HL-60 (cell line): ENCODE results near the gene LRRN2.
"Not testable (repeated sequence)": the region's sequence is repeated elsewhere in the genome, so short reads cannot be mapped to it uniquely, and the experiment has no call there.

Experiments
- DNase-seq, 2 experiments: peaks; one replicate each; pipeline ENCODE4 v3.0.0-alpha.2; 2010 to 2020; ENCODE audit warnings: low read depth in 1 of 2, low spot score in 1 of 2
- H3K27ac ChIP-seq: fragments of 250-450 bp; sonication (Bioruptor Pico); replicated peaks from 2 replicates; pipeline ENCODE4 v1.5.1; 2020; ENCODE audit warnings: mild to moderate bottlenecking, moderate library complexity
- H3K27me3 ChIP-seq: fragments of 250-450 bp; sonication (Bioruptor Pico); 2 replicates; pipeline ENCODE4 v1.5.1; 2021; ENCODE audit warnings: mild to moderate bottlenecking, moderate library complexity; ENCODE audit not compliant: insufficient read depth, poor library complexity, severe bottlenecking
- H3K4me3 ChIP-seq: replicated peaks from 2 replicates; pipeline ENCODE4 v1.5.1; 2011; ENCODE audit warnings: mild to moderate bottlenecking, control low read depth, low read length; ENCODE audit not compliant: insufficient read depth
- GABPA ChIP-seq: IDR thresholded peaks from 2 replicates; pipeline ENCODE4 v1.6.1; 2012; ENCODE audit warnings: low read depth
- POLR2AphosphoS5 ChIP-seq: IDR thresholded peaks from 2 replicates; pipeline ENCODE4 v1.6.1; 2012; ENCODE audit warnings: low read depth
- REST ChIP-seq: IDR thresholded peaks from 2 replicates; pipeline ENCODE4 v1.6.1; 2012; ENCODE audit warnings: low read depth; ENCODE audit not compliant: insufficient replicate concordance
- SPI1 ChIP-seq: IDR thresholded peaks from 2 replicates; pipeline ENCODE4 v1.6.1; 2012; ENCODE audit warnings: low read depth, mild to moderate bottlenecking, borderline replicate concordance
- TF ChIP-seq, protein P1 (sequence below): IDR thresholded peaks from one replicate; pipeline ENCODE4 v1.5.1; 2011; ENCODE audit warnings: low read length, control low read depth, inconsistent platforms; ENCODE audit not compliant: insufficient read depth

LRRN2 gene

DNA sequence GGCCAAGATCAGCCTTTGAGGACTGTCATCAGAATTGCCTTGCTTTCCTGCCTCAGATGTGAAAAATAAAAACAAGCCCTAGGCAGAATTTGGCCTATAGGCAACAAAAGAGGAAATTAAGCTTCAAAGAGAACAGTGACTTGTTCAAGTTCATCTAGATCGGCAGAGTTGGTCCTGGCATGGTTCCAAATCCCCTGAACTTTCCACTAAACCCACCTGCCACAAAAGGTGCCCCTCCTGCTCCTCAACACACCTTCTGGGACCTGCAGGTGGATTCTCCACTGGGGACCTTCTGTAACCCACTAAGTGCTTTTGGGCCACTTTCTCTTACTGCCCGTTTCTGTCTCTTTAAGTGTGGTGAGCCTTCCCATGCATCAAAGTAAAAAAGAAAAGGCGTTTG is 42.5 kb upstream of the LRRN2 start:
- TF ChIP-seq, protein P1, sequence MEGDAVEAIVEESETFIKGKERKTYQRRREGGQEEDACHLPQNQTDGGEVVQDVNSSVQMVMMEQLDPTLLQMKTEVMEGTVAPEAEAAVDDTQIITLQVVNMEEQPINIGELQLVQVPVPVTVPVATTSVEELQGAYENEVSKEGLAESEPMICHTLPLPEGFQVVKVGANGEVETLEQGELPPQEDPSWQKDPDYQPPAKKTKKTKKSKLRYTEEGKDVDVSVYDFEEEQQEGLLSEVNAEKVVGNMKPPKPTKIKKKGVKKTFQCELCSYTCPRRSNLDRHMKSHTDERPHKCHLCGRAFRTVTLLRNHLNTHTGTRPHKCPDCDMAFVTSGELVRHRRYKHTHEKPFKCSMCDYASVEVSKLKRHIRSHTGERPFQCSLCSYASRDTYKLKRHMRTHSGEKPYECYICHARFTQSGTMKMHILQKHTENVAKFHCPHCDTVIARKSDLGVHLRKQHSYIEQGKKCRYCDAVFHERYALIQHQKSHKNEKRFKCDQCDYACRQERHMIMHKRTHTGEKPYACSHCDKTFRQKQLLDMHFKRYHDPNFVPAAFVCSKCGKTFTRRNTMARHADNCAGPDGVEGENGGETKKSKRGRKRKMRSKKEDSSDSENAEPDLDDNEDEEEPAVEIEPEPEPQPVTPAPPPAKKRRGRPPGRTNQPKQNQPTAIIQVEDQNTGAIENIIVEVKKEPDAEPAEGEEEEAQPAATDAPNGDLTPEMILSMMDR, result no peak
- TF ChIP-seq GABPA (no peak), POLR2AphosphoS5 (no peak), SPI1 (no peak), REST (no peak)

DNA sequence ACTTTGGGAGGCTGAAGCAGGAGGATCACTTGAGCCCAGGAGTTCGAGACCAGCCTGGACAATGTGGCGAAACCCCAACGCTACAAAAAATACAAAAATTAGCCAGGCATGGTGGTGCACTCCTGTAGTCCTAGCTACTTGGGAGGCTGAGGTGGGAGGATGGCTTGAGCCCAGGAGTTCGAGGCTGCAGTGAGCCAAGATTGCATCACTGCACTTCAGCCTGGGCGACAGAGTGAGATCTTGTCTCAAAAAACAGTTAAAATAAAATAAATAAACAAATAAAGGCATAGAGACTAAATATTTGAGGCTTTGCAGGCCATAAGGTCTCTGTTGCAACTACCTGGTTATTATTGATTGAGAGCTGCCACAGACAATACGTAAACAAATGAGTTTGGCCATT is 41.9 kb upstream of the LRRN2 start:
- not testable (repeated sequence) for H3K27ac ChIP-seq, H3K4me3 ChIP-seq, DNase-seq, H3K27me3 ChIP-seq

More for the DNA sequence above, 42.5 kb upstream of the LRRN2 start:
- DNase-seq, result no peak
- Histone ChIP-seq H3K27ac (no peak overlapping the region), H3K27me3 (peaks cover 7% of the 10 kb centered on the region), H3K4me3 (no peak overlapping the region)

DNA sequence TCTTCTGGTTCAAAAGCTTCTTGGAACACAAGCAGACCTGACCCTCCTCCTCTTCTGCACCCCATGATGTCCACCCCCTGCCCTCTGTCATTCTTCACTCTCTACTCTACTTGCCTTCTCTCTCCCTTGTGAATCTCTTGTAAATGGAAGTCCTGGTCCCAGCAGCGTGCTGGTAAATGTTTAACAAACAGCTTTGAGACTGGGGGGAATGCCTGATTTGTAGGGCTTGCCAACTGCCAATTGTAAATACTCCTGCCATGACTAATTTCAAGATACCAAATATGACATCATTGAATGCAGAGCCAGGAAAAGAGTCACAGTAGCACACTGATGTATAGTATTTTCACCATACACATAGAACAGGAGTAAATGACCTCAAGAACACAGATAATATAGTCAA is 40.9 kb upstream of the LRRN2 start:
- TF ChIP-seq REST, result no peak
- TF ChIP-seq SPI1, result no peak
- TF ChIP-seq POLR2AphosphoS5, result no peak
- TF ChIP-seq, protein P1, result no peak
- no peak for TF ChIP-seq GABPA
- DNase-seq, result no peak
- no peak overlapping the region for H3K27ac ChIP-seq
- no peak overlapping the region for H3K4me3 ChIP-seq
- H3K27me3 ChIP-seq, result peaks cover 7% of the 10 kb centered on the region

GRCh38 chr1:204725821-204726448 is 40.4 kb upstream of the LRRN2 start:
- no peak overlapping the region for H3K27ac ChIP-seq
- H3K27me3 ChIP-seq, result peaks cover 7% of the 10 kb centered on the region
- H3K4me3 ChIP-seq, result no peak overlapping the region
- no peak for DNase-seq
- TF ChIP-seq POLR2AphosphoS5 (no peak), REST (no peak), GABPA (no peak), SPI1 (no peak)
- TF ChIP-seq, protein P1, result no peak
